NCI-H446 (cell line): Measurements from ENCODE around the gene PLXND1.

Experiments
- DNase-seq, 2 experiments: peaks; one replicate each; lab custom pipeline; 2025; lab: John Stamatoyannopoulos, UW

The PLXND1 gene

GRCh38 chr3:129601713-129602112 is 4.8 kb downstream of the PLXND1 start:
- no peak for DNase-seq

- no peak for DNase-seq
Observed at GRCh38 chr3:129600348-129600747, 6.1 kb downstream of the PLXND1 start.

- no peak for DNase-seq
Observed at GRCh38 chr3:129599607-129600006, 6.9 kb downstream of the PLXND1 start.

- DNase-seq: no peak
Observed at GRCh38 chr3:129599073-129599472, 7.4 kb downstream of the PLXND1 start.

- DNase-seq: no peak
Observed at GRCh38 chr3:129598484-129598883, 8.0 kb downstream of the PLXND1 start.

GRCh38 chr3:129598000-129598381 is 8.5 kb downstream of the PLXND1 start:
- peak in 1 of 2 experiments; percentile 16 for DNase-seq

- DNase-seq: no peak
Observed at GRCh38 chr3:129597087-129597999, 9.1 kb downstream of the PLXND1 start.

- DNase-seq: peak in 1 of 2 experiments; percentile 52
Observed at GRCh38 chr3:129596194-129597086, 10.0 kb downstream of the PLXND1 start.

GRCh38 chr3:129595544-129596193 is 10.8 kb downstream of the PLXND1 start:
- no peak for DNase-seq

GRCh38 chr3:129594907-129595390 is 11.5 kb downstream of the PLXND1 start:
- DNase-seq: no peak

- no peak for DNase-seq
Observed at GRCh38 chr3:129594409-129594808, 12.1 kb downstream of the PLXND1 start.

GRCh38 chr3:129593595-129594339 is 12.7 kb downstream of the PLXND1 start:
- DNase-seq: peak in 1 of 2 experiments; percentile 22

- no peak for DNase-seq
Observed at GRCh38 chr3:129593230-129593594, 13.3 kb downstream of the PLXND1 start.

- no peak for DNase-seq
Observed at GRCh38 chr3:129592381-129593131, 13.9 kb downstream of the PLXND1 start.

- DNase-seq: no peak
Observed at GRCh38 chr3:129591932-129592331, 14.5 kb downstream of the PLXND1 start.

- DNase-seq: no peak
Observed at GRCh38 chr3:129590215-129590614, 16.3 kb downstream of the PLXND1 start.

GRCh38 chr3:129587566-129588210 is 18.8 kb downstream of the PLXND1 start:
- DNase-seq: no peak

GRCh38 chr3:129586746-129587430 is 19.6 kb downstream of the PLXND1 start:
- no peak for DNase-seq

GRCh38 chr3:129585949-129586657 is 20.4 kb downstream of the PLXND1 start:
- DNase-seq: no peak
